ENCODE results near the gene TACR1. TPM values are rescaled to one million over a fixed set of nuclear protein-coding genes. Genes with fewer than 3 reads are reported as not detected.
A peak's percentile ranks its signal among the peaks of the same experiment; 100 is the strongest.
"Not testable (repeated sequence)": the region's sequence is repeated elsewhere in the genome, so short reads cannot be mapped to it uniquely, and the experiment has no call there.

TACR1 gene, protein sequence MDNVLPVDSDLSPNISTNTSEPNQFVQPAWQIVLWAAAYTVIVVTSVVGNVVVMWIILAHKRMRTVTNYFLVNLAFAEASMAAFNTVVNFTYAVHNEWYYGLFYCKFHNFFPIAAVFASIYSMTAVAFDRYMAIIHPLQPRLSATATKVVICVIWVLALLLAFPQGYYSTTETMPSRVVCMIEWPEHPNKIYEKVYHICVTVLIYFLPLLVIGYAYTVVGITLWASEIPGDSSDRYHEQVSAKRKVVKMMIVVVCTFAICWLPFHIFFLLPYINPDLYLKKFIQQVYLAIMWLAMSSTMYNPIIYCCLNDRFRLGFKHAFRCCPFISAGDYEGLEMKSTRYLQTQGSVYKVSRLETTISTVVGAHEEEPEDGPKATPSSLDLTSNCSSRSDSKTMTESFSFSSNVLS
- 1.4 TPM for total RNA-seq
- long read RNA-seq, partial matches to known transcripts, result 0 of 1 reads
- long read RNA-seq, other reads (novel, unspliced or antisense), result 1 of 1 reads

DNA sequence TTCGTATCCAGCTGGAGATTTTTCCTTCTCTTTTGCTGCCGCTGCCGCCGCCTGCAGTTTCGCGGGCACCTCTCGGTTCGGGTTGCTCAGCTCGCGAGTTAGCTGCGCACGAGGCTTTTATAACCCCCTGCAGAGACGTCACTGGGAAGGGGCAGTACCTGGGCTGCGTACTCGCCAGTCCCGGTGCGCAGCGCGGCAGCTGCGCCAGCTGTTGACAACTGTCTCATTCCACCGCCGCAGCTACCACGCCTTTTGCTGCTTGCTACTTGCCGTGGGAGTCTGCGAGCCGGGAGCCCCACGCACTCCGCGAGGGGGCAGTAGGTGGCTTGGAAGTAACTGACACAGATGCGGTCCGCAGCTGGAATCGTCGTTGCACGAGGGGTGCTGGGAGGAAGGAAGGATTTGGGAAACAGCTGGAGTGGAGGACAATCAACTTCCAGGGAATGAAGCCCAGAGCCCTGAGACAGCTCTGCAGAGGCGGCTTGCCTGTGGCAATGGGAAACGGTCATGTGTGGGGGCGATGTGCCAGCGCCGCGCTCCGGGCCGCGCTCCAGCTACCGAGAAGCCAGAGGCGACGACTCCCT lies at the start of gene TACR1:
Gene TACR1, minus strand, starts transcription at position 93 of the 584 bp plus-strand sequence. CDS start 586 bp downstream, outside the sequence.
- peak; percentile 62 for TF ChIP-seq CTCF (IDR thresholded peaks at IDR 0.05)
- H3K36me3 ChIP-seq, result no peaks in the 10 kb centered on the region
- intact Hi-C loops (cut with DNase I), result no loop called here
- DNase-seq (peak; percentile 73), ATAC-seq (peak; percentile 74 to 75)
- H3K4me3 ChIP-seq, result peak within 1 kb of the TSS; percentile 51
- H3K27ac ChIP-seq, result no peak within 1 kb of the TSS
- peaks cover 20% of the 10 kb centered on the region for H3K4me1 ChIP-seq
- H3K9me3 ChIP-seq, result no peaks in the 10 kb centered on the region
- peaks cover 40% of the 10 kb centered on the region for H3K27me3 ChIP-seq (ENCODE audit: low read depth)

DNA sequence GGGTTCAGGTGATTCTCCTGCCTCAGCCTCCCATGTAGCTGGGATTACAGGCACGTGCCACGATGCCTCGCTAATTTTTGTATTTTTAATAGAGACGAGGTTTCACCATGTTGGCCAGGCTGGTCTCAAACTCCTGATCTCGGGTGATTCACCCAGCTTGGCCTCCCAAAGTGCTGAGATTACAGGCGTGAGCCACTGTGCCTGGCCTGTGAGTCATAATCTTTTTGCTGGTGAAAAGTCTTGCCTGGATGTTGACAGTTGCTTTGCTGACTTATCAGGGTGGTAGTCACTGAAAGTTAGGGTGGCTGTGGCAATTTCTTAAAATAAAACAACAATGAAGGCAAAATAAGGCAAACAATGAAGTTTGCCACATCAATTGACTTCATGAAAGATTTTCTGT lies 49.3 kb upstream of the TACR1 start:
- H3K36me3 ChIP-seq; intact Hi-C loops (cut with DNase I); H3K27ac ChIP-seq; H3K4me1 ChIP-seq; ATAC-seq; DNase-seq; H3K27me3 ChIP-seq (ENCODE audit: low read depth); H3K4me3 ChIP-seq: not testable (repeated sequence)
- peaks cover 14% of the 10 kb centered on the region for H3K9me3 ChIP-seq

GRCh38 chr2:75246441-75247167 lies 47.3 kb upstream of the TACR1 start:
- Histone ChIP-seq H3K27ac (no peak overlapping the region), H3K27me3 (ENCODE audit: low read depth) (no peaks in the 10 kb centered on the region), H3K9me3 (peaks cover 22% of the 10 kb centered on the region), H3K4me1 (no peaks in the 10 kb centered on the region), H3K36me3 (no peaks in the 10 kb centered on the region), H3K4me3 (no peak overlapping the region)
- DNase-seq (no peak), ATAC-seq (no peak)
- intact Hi-C loops (cut with DNase I), result no loop called here
- TF ChIP-seq CTCF (IDR thresholded peaks at IDR 0.05), result no peak

DNA sequence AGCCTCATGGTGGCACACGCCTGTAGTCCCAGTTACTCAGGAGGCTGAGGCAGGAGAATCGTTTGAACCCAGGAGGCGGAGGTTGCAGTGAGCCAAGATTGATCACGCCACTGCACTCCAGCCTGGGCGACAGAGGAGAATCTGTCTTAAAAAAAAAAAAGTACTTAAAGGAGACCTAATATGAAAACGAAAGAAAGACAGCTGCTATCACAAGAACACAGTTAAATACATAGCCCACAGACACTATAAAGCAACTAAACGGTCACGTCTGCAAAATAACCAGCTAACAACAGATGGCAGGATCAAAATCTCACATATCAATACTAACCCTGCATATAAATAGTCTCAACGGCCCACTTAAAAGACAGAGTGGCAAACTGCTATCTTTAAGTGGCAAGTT lies 43.9 kb upstream of the TACR1 start:
- TF ChIP-seq CTCF (IDR thresholded peaks at IDR 0.05), result no peak
- Histone ChIP-seq H3K9me3 (peaks cover 8% of the 10 kb centered on the region), H3K27me3 (ENCODE audit: low read depth) (no peaks in the 10 kb centered on the region), H3K36me3 (no peaks in the 10 kb centered on the region), H3K27ac (no peak overlapping the region), H3K4me3 (no peak overlapping the region), H3K4me1 (no peaks in the 10 kb centered on the region)
- no peak for ATAC-seq
- no peak for DNase-seq
- intact Hi-C loops (cut with DNase I), result no loop called here

GRCh38 chr2:75241696-75242095 lies 42.4 kb upstream of the TACR1 start:
- DNase-seq, result no peak
- no peak for ATAC-seq
- no peaks in the 10 kb centered on the region for H3K36me3 ChIP-seq

More at GRCh38 chr2:75241696-75242095, 42.4 kb upstream of the TACR1 start:
- intact Hi-C loops (cut with DNase I), result no loop called here
- Histone ChIP-seq H3K4me1 (no peaks in the 10 kb centered on the region), H3K9me3 (peaks cover 8% of the 10 kb centered on the region), H3K4me3 (no peak overlapping the region), H3K27ac (no peak overlapping the region), H3K27me3 (ENCODE audit: low read depth) (no peaks in the 10 kb centered on the region)
- no peak for TF ChIP-seq CTCF (IDR thresholded peaks at IDR 0.05)

All from lower lobe of right lung (tissue), 2 donors.